Activated CD8-positive, alpha-beta memory T cell treated with anti-CD3 and anti-CD28 coated beads for 48 hours (primary cell): Measurements from ENCODE around the gene PARD3.
"Not testable (repeated sequence)": the region's sequence is repeated elsewhere in the genome, so short reads cannot be mapped to it uniquely, and the experiment has no call there.

Experiments
- DNase-seq, 3 experiments: peaks; one replicate each; pipeline ENCODE4 v3.0.0-alpha.2; 2020; ENCODE audit warnings: low read depth in 2 of 3, low spot score in 2 of 3

Gene PARD3

GRCh38 chr10:34092891-34093290 lies 722.2 kb downstream of the PARD3 start:
- no peak for DNase-seq

- DNase-seq = no peak
Measured at GRCh38 chr10:34091635-34092195, 723.4 kb downstream of the PARD3 start.

GRCh38 chr10:34089253-34089652 lies 725.8 kb downstream of the PARD3 start:
- no peak for DNase-seq

- no peak for DNase-seq
Measured at GRCh38 chr10:34088208-34088794, 726.8 kb downstream of the PARD3 start.

GRCh38 chr10:34087095-34087418 lies 728.0 kb downstream of the PARD3 start:
- DNase-seq = no peak

- no peak for DNase-seq
Measured at GRCh38 chr10:34083567-34083966, 731.5 kb downstream of the PARD3 start.

- no peak for DNase-seq
Measured at GRCh38 chr10:34081948-34082347, 733.1 kb downstream of the PARD3 start.

- DNase-seq = no peak
Measured at GRCh38 chr10:34081347-34081743, 733.8 kb downstream of the PARD3 start.

- DNase-seq = no peak
Measured at GRCh38 chr10:34080485-34081346, 734.4 kb downstream of the PARD3 start.

GRCh38 chr10:34079702-34080484 lies 735.2 kb downstream of the PARD3 start:
- no peak for DNase-seq

GRCh38 chr10:34078745-34079470 lies 736.2 kb downstream of the PARD3 start:
- DNase-seq = no peak

- DNase-seq = no peak
Measured at GRCh38 chr10:34078017-34078744, 736.9 kb downstream of the PARD3 start.

GRCh38 chr10:34076443-34076842 lies 738.7 kb downstream of the PARD3 start:
- DNase-seq = no peak

GRCh38 chr10:34075254-34075926 lies 739.7 kb downstream of the PARD3 start:
- no peak for DNase-seq

GRCh38 chr10:34074051-34074450 lies 741.0 kb downstream of the PARD3 start:
- no peak for DNase-seq

GRCh38 chr10:34067741-34068140 lies 747.4 kb downstream of the PARD3 start:
- DNase-seq = not testable (repeated sequence)

- DNase-seq = no peak
Measured at GRCh38 chr10:34063592-34063991, 751.5 kb downstream of the PARD3 start.

GRCh38 chr10:34061841-34062240 lies 753.3 kb downstream of the PARD3 start:
- DNase-seq = no peak
